GM23338 (cell line): ENCODE data around the gene GTF3C1. TPM values are rescaled to one million over a fixed set of nuclear protein-coding genes. Genes with fewer than 3 reads are reported as not detected.

Experiments used
- ATAC-seq: fragments of 200-7000 bp; cut with Tn5 transposase; 3 replicates; pipeline ENCODE4 v1.9.1; 2020
- DNase-seq: peaks from one replicate; pipeline ENCODE4 v3.0.0-alpha.2; 2015; ENCODE audit warnings: low spot score
- H2AFZ ChIP-seq: fragments of 200-600 bp; sonication (generic); 2 replicates; pipeline ENCODE4 v1.8.0; 2016; ENCODE audit warnings: antibody characterized with exemption, mild to moderate bottlenecking, moderate library complexity
- H3F3A ChIP-seq: fragments of 200-600 bp; sonication (generic); replicated peaks from 2 replicates; pipeline ENCODE4 v1.8.0; 2017; ENCODE audit warnings: antibody characterized with exemption, mixed run types, low read depth
- H3K27ac ChIP-seq: fragments of 200-600 bp; sonication (generic); 2 replicates; pipeline ENCODE4 v1.6.1; 2016; ENCODE audit warnings: low read depth
- H3K27me3 ChIP-seq: fragments of 200-600 bp; sonication (generic); 2 replicates; pipeline ENCODE4 v1.8.0; 2016; ENCODE audit warnings: mild to moderate bottlenecking, mixed run types, moderate library complexity; ENCODE audit not compliant: insufficient read depth
- H3K36me3 ChIP-seq: fragments of 200-600 bp; sonication (generic); 2 replicates; pipeline ENCODE4 v1.8.0; 2016; ENCODE audit warnings: mild to moderate bottlenecking; ENCODE audit not compliant: insufficient read depth
- H3K4me1 ChIP-seq: fragments of 200-600 bp; sonication (generic); 2 replicates; pipeline ENCODE4 v1.8.0; 2016; ENCODE audit warnings: mild to moderate bottlenecking, moderate library complexity; ENCODE audit not compliant: insufficient read depth
- H3K4me2 ChIP-seq: fragments of 200-600 bp; sonication (generic); 2 replicates; pipeline ENCODE4 v1.7.1; 2017; ENCODE audit warnings: mixed run types
- H3K4me3 ChIP-seq: fragments of 200-600 bp; sonication (generic); 2 replicates; pipeline ENCODE4 v1.6.1; 2016; ENCODE audit warnings: mixed run types
- H3K79me2 ChIP-seq: fragments of 200-600 bp; sonication (generic); replicated peaks from 2 replicates; pipeline ENCODE4 v1.8.0; 2017; ENCODE audit warnings: mild to moderate bottlenecking; ENCODE audit not compliant: insufficient read depth
- H3K9me2 ChIP-seq: fragments of 200-600 bp; sonication (generic); 2 replicates; pipeline ENCODE4 v1.8.0; 2017; ENCODE audit not compliant: insufficient read depth
- H4K20me1 ChIP-seq: fragments of 200-600 bp; sonication (generic); replicated peaks from 2 replicates; pipeline ENCODE4 v1.8.0; 2017; ENCODE audit warnings: mild to moderate bottlenecking; ENCODE audit not compliant: insufficient read depth
- H3K27ac Mint-ChIP-seq: 2 replicates; pipeline ENCODE4 v1.8.0; 2020; ENCODE audit warnings: inconsistent platforms, mild to moderate bottlenecking, moderate library complexity, mixed read lengths
- H3K27me3 Mint-ChIP-seq: 3 replicates; pipeline ENCODE4 v1.8.0; 2022; ENCODE audit warnings: low read depth, mild to moderate bottlenecking, moderate library complexity, mixed read lengths, inconsistent platforms; ENCODE audit not compliant: insufficient read depth, poor library complexity
- H3K36me3 Mint-ChIP-seq: 3 replicates; pipeline ENCODE4 v1.8.0; 2021; ENCODE audit warnings: low read depth, mild to moderate bottlenecking, inconsistent platforms, moderate library complexity, mixed read lengths
- H3K4me1 Mint-ChIP-seq: 3 replicates; pipeline ENCODE4 v1.8.0; 2020; ENCODE audit warnings: mild to moderate bottlenecking, inconsistent platforms, mixed read lengths
- H3K4me3 Mint-ChIP-seq: 3 replicates; pipeline ENCODE4 v1.8.0; 2021; ENCODE audit warnings: moderate library complexity, mild to moderate bottlenecking, inconsistent platforms, mixed read lengths
- H3K9me3 Mint-ChIP-seq: 3 replicates; pipeline ENCODE4 v1.8.0; 2020; ENCODE audit warnings: moderate library complexity, mild to moderate bottlenecking, inconsistent platforms, mixed read lengths
- CREB1 ChIP-seq: fragments of 250-450 bp; sonication (Bioruptor Pico); IDR thresholded peaks from 2 replicates; pipeline ENCODE4 v1.5.0; 2020; ENCODE audit warnings: low read depth, mild to moderate bottlenecking, moderate library complexity
- EZH2 ChIP-seq: fragments of 200-600 bp; sonication (generic); IDR thresholded peaks from one replicate; pipeline ENCODE4 v1.8.0; 2017; ENCODE audit warnings: antibody characterized with exemption, mild to moderate bottlenecking, low read depth; ENCODE audit not compliant: unreplicated experiment
- JUNB ChIP-seq: IDR thresholded peaks from one replicate; pipeline ENCODE4 v1.6.1; 2016; ENCODE audit warnings: antibody characterized with exemption; ENCODE audit not compliant: unreplicated experiment
- NANOG ChIP-seq: IDR thresholded peaks from 2 replicates; pipeline ENCODE4 v1.6.1; 2016; ENCODE audit warnings: antibody characterized with exemption, borderline replicate concordance
- POLR2AphosphoS5 ChIP-seq: IDR thresholded peaks from 2 replicates; pipeline ENCODE4 v1.6.1; 2016; ENCODE audit warnings: antibody characterized with exemption, low read depth
- STAT1 ChIP-seq: IDR thresholded peaks from one replicate; pipeline ENCODE4 v1.6.1; 2016; ENCODE audit warnings: antibody characterized with exemption; ENCODE audit not compliant: unreplicated experiment
- ZNF114 ChIP-seq: fragments of 250-450 bp; sonication (Bioruptor Pico); IDR thresholded peaks from 2 replicates; pipeline ENCODE4 v1.5.0; 2020; ENCODE audit warnings: mild to moderate bottlenecking, moderate library complexity
- ZNF331 ChIP-seq: fragments of 250-450 bp; sonication (Bioruptor Pico); IDR thresholded peaks from 2 replicates; pipeline ENCODE4 v1.5.0; 2020; ENCODE audit warnings: low read depth, mild to moderate bottlenecking, moderate library complexity
- polyA plus RNA-seq: library from polyadenylated mRNA; unstranded; fragments of >200 nt; fragmentation: Nextera tagmentation; extraction: Ambion mirVana; gene quantifications from 2 replicates; pipeline ENCODE4 v1.2.1, GENCODE V29; 2016
- total RNA-seq: library from RNA; depleted of rRNA; stranded (reverse); fragments of >200 nt; shearing (Covaris generic); gene quantifications from 2 replicates; pipeline ENCODE4 v1.2.3, GENCODE V29; 2014
- TF ChIP-seq, protein P1 (sequence below): IDR thresholded peaks from 2 replicates; pipeline ENCODE4 v1.6.1; 2016; ENCODE audit warnings: antibody characterized with exemption
- TF ChIP-seq, protein P2 (sequence below): fragments of 250-450 bp; sonication (Bioruptor Pico); IDR thresholded peaks from 2 replicates; pipeline ENCODE4 v1.5.0; 2020; ENCODE audit warnings: mild to moderate bottlenecking, moderate library complexity
- TF ChIP-seq, protein P3 (sequence below), 2 experiments: fragments of 200-600 bp in 1 of 2; sonication (generic) in 1 of 2; conservative IDR thresholded peaks; 2 replicates each; pipeline versions ENCODE4 v1.5.1 to v1.6.1; 2016 to 2017; ENCODE audit warnings: antibody characterized with exemption in 2 of 2, low read depth in 2 of 2, mild to moderate bottlenecking in 2 of 2, moderate library complexity in 1 of 2

Gene GTF3C1
- total and polyA plus RNA-seq, 2 experiments from 2014 or later = 78.5 to 138 TPM

- Histone ChIP-seq H4K20me1 (peaks cover 9% of the 10 kb centered on the region), H3F3A (no peaks in the 10 kb centered on the region), H3K4me3 (no peak overlapping the region), H3K4me2 (no peak overlapping the region), H3K36me3 (peaks cover 62% of the 10 kb centered on the region), H3K9me2 (no peaks in the 10 kb centered on the region), H3K4me1 (no peaks in the 10 kb centered on the region), H2AFZ (no peak overlapping the region), H3K79me2 (no peaks in the 10 kb centered on the region), H3K27me3 (no peaks in the 10 kb centered on the region), H3K27ac (no peak overlapping the region)
- Mint-ChIP-seq H3K4me1 (no peaks in the 10 kb centered on the region), H3K36me3 (peaks cover 94% of the 10 kb centered on the region), H3K27me3 (no peaks in the 10 kb centered on the region), H3K27ac (no peak overlapping the region), H3K9me3 (no peaks in the 10 kb centered on the region), H3K4me3 (no peak overlapping the region)
- DNase-seq (no peak), ATAC-seq (no peak)
- TF ChIP-seq, protein P1, sequence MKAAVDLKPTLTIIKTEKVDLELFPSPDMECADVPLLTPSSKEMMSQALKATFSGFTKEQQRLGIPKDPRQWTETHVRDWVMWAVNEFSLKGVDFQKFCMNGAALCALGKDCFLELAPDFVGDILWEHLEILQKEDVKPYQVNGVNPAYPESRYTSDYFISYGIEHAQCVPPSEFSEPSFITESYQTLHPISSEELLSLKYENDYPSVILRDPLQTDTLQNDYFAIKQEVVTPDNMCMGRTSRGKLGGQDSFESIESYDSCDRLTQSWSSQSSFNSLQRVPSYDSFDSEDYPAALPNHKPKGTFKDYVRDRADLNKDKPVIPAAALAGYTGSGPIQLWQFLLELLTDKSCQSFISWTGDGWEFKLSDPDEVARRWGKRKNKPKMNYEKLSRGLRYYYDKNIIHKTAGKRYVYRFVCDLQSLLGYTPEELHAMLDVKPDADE = no peak
- no peak for TF ChIP-seq ZNF114 (CRISPR knock-in tag)
- no peak for TF ChIP-seq ZNF331 (CRISPR knock-in tag)
- TF ChIP-seq CREB1 (CRISPR knock-in tag) = no peak
- TF ChIP-seq EZH2 = no peak
- no peak for TF ChIP-seq JUNB
- no peak for TF ChIP-seq POLR2AphosphoS5
These were observed 42.9 kb downstream of the GTF3C1 start for GRCh38 chr16:27506771-27507170.

DNA sequence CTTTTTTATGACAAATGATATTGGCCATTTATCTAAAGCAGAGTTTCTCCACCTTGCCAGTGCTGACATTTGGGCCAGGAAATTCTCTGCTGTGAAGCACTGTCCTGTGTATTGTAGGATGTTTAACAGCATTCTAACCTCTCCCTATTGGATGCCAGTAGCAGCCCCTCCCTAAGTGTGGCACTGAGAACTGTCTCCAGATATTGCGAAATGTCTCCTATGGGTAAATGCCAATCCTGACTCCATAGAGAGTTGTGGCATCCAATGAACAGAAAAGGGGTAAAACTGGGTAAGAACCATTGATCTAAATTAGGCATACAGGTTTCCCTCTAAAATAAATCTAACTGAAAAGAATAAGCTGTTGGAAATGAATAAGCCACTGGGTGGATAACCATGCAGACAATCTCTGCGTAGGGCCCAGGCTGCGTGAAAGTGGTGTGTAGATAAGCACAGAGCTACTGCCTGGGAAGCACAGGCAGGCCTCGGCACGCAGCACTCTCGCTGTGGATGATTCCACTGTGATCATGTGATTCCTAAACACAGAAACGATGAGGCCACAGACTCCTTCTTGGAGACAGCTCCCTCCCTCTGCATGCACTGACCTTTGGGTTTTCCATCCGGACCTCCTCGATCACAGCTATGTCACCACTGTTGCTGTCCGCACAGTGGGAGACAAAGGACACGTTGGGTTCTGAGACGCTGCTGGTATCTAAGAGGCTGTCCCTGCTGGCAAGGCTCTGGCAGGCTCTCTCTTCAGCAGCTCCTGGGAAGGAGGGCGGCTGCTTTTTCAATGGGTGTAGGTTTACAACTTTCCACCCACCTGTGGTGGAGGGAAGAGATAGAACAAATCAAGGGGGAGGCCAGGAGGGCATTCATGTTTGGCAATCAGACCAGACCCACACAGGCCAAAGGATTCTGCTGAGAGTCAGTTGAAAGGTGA is 44.1 kb downstream of the GTF3C1 start:
- Mint-ChIP-seq H3K36me3 (peaks cover 94% of the 10 kb centered on the region), H3K27ac (no peak overlapping the region), H3K4me1 (no peaks in the 10 kb centered on the region), H3K4me3 (no peak overlapping the region), H3K27me3 (no peaks in the 10 kb centered on the region), H3K9me3 (no peaks in the 10 kb centered on the region)
- TF ChIP-seq STAT1 = no peak
- TF ChIP-seq, protein P2, sequence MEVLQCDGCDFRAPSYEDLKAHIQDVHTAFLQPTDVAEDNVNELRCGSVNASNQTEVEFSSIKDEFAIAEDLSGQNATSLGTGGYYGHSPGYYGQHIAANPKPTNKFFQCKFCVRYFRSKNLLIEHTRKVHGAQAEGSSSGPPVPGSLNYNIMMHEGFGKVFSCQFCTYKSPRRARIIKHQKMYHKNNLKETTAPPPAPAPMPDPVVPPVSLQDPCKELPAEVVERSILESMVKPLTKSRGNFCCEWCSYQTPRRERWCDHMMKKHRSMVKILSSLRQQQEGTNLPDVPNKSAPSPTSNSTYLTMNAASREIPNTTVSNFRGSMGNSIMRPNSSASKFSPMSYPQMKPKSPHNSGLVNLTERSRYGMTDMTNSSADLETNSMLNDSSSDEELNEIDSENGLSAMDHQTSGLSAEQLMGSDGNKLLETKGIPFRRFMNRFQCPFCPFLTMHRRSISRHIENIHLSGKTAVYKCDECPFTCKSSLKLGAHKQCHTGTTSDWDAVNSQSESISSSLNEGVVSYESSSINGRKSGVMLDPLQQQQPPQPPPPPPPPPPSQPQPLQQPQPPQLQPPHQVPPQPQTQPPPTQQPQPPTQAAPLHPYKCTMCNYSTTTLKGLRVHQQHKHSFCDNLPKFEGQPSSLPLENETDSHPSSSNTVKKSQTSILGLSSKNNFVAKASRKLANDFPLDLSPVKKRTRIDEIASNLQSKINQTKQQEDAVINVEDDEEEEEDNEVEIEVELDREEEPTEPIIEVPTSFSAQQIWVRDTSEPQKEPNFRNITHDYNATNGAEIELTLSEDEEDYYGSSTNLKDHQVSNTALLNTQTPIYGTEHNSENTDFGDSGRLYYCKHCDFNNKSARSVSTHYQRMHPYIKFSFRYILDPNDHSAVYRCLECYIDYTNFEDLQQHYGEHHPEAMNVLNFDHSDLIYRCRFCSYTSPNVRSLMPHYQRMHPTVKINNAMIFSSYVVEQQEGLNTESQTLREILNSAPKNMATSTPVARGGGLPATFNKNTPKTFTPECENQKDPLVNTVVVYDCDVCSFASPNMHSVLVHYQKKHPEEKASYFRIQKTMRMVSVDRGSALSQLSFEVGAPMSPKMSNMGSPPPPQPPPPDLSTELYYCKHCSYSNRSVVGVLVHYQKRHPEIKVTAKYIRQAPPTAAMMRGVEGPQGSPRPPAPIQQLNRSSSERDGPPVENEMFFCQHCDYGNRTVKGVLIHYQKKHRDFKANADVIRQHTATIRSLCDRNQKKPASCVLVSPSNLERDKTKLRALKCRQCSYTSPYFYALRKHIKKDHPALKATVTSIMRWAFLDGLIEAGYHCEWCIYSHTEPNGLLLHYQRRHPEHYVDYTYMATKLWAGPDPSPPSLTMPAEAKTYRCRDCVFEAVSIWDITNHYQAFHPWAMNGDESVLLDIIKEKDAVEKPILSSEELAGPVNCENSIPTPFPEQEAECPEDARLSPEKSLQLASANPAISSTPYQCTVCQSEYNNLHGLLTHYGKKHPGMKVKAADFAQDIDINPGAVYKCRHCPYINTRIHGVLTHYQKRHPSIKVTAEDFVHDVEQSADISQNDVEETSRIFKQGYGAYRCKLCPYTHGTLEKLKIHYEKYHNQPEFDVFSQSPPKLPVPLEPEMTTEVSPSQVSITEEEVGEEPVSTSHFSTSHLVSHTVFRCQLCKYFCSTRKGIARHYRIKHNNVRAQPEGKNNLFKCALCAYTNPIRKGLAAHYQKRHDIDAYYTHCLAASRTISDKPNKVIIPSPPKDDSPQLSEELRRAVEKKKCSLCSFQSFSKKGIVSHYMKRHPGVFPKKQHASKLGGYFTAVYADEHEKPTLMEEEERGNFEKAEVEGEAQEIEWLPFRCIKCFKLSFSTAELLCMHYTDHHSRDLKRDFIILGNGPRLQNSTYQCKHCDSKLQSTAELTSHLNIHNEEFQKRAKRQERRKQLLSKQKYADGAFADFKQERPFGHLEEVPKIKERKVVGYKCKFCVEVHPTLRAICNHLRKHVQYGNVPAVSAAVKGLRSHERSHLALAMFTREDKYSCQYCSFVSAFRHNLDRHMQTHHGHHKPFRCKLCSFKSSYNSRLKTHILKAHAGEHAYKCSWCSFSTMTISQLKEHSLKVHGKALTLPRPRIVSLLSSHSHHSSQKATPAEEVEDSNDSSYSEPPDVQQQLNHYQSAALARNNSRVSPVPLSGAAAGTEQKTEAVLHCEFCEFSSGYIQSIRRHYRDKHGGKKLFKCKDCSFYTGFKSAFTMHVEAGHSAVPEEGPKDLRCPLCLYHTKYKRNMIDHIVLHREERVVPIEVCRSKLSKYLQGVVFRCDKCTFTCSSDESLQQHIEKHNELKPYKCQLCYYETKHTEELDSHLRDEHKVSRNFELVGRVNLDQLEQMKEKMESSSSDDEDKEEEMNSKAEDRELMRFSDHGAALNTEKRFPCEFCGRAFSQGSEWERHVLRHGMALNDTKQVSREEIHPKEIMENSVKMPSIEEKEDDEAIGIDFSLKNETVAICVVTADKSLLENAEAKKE (CRISPR knock-in tag) = no peak
- TF ChIP-seq POLR2AphosphoS5 = no peak
- TF ChIP-seq CREB1 (CRISPR knock-in tag) = no peak
- TF ChIP-seq EZH2 = no peak
- TF ChIP-seq, protein P3, sequence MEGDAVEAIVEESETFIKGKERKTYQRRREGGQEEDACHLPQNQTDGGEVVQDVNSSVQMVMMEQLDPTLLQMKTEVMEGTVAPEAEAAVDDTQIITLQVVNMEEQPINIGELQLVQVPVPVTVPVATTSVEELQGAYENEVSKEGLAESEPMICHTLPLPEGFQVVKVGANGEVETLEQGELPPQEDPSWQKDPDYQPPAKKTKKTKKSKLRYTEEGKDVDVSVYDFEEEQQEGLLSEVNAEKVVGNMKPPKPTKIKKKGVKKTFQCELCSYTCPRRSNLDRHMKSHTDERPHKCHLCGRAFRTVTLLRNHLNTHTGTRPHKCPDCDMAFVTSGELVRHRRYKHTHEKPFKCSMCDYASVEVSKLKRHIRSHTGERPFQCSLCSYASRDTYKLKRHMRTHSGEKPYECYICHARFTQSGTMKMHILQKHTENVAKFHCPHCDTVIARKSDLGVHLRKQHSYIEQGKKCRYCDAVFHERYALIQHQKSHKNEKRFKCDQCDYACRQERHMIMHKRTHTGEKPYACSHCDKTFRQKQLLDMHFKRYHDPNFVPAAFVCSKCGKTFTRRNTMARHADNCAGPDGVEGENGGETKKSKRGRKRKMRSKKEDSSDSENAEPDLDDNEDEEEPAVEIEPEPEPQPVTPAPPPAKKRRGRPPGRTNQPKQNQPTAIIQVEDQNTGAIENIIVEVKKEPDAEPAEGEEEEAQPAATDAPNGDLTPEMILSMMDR (conservative IDR thresholded peaks at IDR 0.05; ENCODE audit: low read depth in 2 of 2) = no peak
- no peak for TF ChIP-seq NANOG
- no peak overlapping the region for H3K4me2 ChIP-seq
- no peak overlapping the region for H3K27ac ChIP-seq
- ATAC-seq (no peak), DNase-seq (no peak)
- no peak overlapping the region for H3K4me3 ChIP-seq
- H3K4me1 ChIP-seq = no peaks in the 10 kb centered on the region
- no peaks in the 10 kb centered on the region for H3K27me3 ChIP-seq
- no peak overlapping the region for H2AFZ ChIP-seq
- H3K79me2 ChIP-seq = no peaks in the 10 kb centered on the region
- no peaks in the 10 kb centered on the region for H3F3A ChIP-seq
- peaks cover 17% of the 10 kb centered on the region; the same call in 1 of the 2 replicates for H4K20me1 ChIP-seq
- H3K36me3 ChIP-seq = peaks cover 67% of the 10 kb centered on the region
- H3K9me2 ChIP-seq = no peaks in the 10 kb centered on the region
